Activated naive CD8-positive, alpha-beta T cell treated with anti-CD3 and anti-CD28 coated beads, Interleukin-2, amount 10 ng/mL, durations not matched to agents 7 days and 5 days (primary cell): Measurements from ENCODE around the gene KRT1. TPM values are rescaled to one million over a fixed set of nuclear protein-coding genes. Genes with fewer than 3 reads are reported as not detected.
"Not testable (repeated sequence)": the region's sequence is repeated elsewhere in the genome, so short reads cannot be mapped to it uniquely, and the experiment has no call there.

Experiments used
- ATAC-seq: fragments of 150-1000 bp; cut with Tn5 transposase; one replicate; pipeline ENCODE4 v1.10.0; 2021; ENCODE audit warnings: low read depth, moderate library complexity
- POLR2A ChIA-PET: fragments of 350-600 bp; sonication (Branson Sonifier 250); formaldehyde crosslinking; loops from one replicate; lab custom pipeline; 2021; ENCODE audit warnings: antibody characterized with exemption; lab: Charles Lee
- DNase-seq: peaks from one replicate; pipeline ENCODE4 v3.0.0; 2021
- H3K27ac Mint-ChIP-seq: one replicate; pipeline ENCODE4 v1.8.0; 2022; ENCODE audit warnings: mild to moderate bottlenecking, mixed read lengths
- H3K27me3 Mint-ChIP-seq: one replicate; pipeline ENCODE4 v1.8.0; 2022; ENCODE audit warnings: mild to moderate bottlenecking, moderate library complexity, mixed read lengths
- H3K36me3 Mint-ChIP-seq: one replicate; pipeline ENCODE4 v1.8.0; 2021; ENCODE audit warnings: mild to moderate bottlenecking, mixed read lengths
- H3K4me1 Mint-ChIP-seq: one replicate; pipeline ENCODE4 v1.8.0; 2021; ENCODE audit warnings: mixed read lengths
- H3K4me3 Mint-ChIP-seq: one replicate; pipeline ENCODE4 v1.8.0; 2022; ENCODE audit warnings: mild to moderate bottlenecking, moderate library complexity, mixed read lengths
- H3K9me3 Mint-ChIP-seq: one replicate; pipeline ENCODE4 v1.8.0; 2021; ENCODE audit warnings: mixed read lengths
- total RNA-seq, 2 experiments: library from RNA; stranded (reverse); gene quantifications; one replicate each; pipeline ENCODE4 v1.2.3, GENCODE V29; 2021

The KRT1 gene
- total RNA-seq, 2 experiments from 2014 or later: not detected

GRCh38 chr12:52712122-52712521 is 31.9 kb upstream of the KRT1 start:
- ATAC-seq, DNase-seq, H3K4me1 Mint-ChIP-seq, POLR2A ChIA-PET, H3K27ac Mint-ChIP-seq, H3K4me3 Mint-ChIP-seq, H3K36me3 Mint-ChIP-seq, H3K9me3 Mint-ChIP-seq: not testable (repeated sequence)
- H3K27me3 Mint-ChIP-seq: peaks cover 47% of the 10 kb centered on the region

GRCh38 chr12:52710730-52711129 is 30.5 kb upstream of the KRT1 start:
- Mint-ChIP-seq H3K36me3 (no peaks in the 10 kb centered on the region), H3K4me3 (no peak overlapping the region), H3K4me1 (peaks cover 7% of the 10 kb centered on the region), H3K9me3 (peaks cover 1% of the 10 kb centered on the region), H3K27ac (no peak overlapping the region), H3K27me3 (peaks cover 34% of the 10 kb centered on the region)
- POLR2A ChIA-PET: no interaction called here
- ATAC-seq (no peak), DNase-seq (no peak)

- Mint-ChIP-seq H3K4me1 (peaks cover 1% of the 10 kb centered on the region), H3K36me3 (no peaks in the 10 kb centered on the region), H3K4me3 (no peak overlapping the region), H3K27me3 (peaks cover 13% of the 10 kb centered on the region), H3K27ac (no peak overlapping the region), H3K9me3 (peaks cover 1% of the 10 kb centered on the region)
- DNase-seq: no peak
- POLR2A ChIA-PET: no interaction called here
- ATAC-seq: no peak
These were observed 27.8 kb upstream of the KRT1 start for GRCh38 chr12:52708010-52708409.

GRCh38 chr12:52704464-52704863 is 24.3 kb upstream of the KRT1 start:
- ATAC-seq: no peak
- H3K4me3 Mint-ChIP-seq: no peak overlapping the region
- no peak for DNase-seq
- no peaks in the 10 kb centered on the region for H3K9me3 Mint-ChIP-seq
- H3K36me3 Mint-ChIP-seq: no peaks in the 10 kb centered on the region
- peaks cover 1% of the 10 kb centered on the region for H3K4me1 Mint-ChIP-seq
- H3K27ac Mint-ChIP-seq: no peak overlapping the region
- POLR2A ChIA-PET: no interaction called here
- H3K27me3 Mint-ChIP-seq: peaks cover 6% of the 10 kb centered on the region

- POLR2A ChIA-PET: no interaction called here
- Mint-ChIP-seq H3K4me1 (peaks cover 1% of the 10 kb centered on the region), H3K9me3 (no peaks in the 10 kb centered on the region), H3K27ac (no peak overlapping the region), H3K4me3 (no peak overlapping the region), H3K36me3 (no peaks in the 10 kb centered on the region), H3K27me3 (peaks cover 6% of the 10 kb centered on the region)
- DNase-seq (no peak), ATAC-seq (no peak)
These were observed 23.7 kb upstream of the KRT1 start for GRCh38 chr12:52703878-52704277.

GRCh38 chr12:52703424-52703823 is 23.2 kb upstream of the KRT1 start, which contains the start of gene KRT77:
KRT77 (minus strand) TSS chr12:52703524; CDS start chr12:52703434, 90 bp downstream.
- Mint-ChIP-seq H3K36me3 (no peaks in the 10 kb centered on the region), H3K9me3 (no peaks in the 10 kb centered on the region), H3K4me1 (peaks cover 1% of the 10 kb centered on the region), H3K4me3 (no peak within 1 kb of the TSS), H3K27ac (no peak within 1 kb of the TSS), H3K27me3 (peaks cover 6% of the 10 kb centered on the region)
- ATAC-seq (no peak), DNase-seq (no peak)
- POLR2A ChIA-PET: no interaction called here

GRCh38 chr12:52702338-52702737 is 22.1 kb upstream of the KRT1 start:
- Mint-ChIP-seq H3K4me1 (peaks cover 1% of the 10 kb centered on the region), H3K9me3 (no peaks in the 10 kb centered on the region), H3K4me3 (no peak overlapping the region), H3K27ac (no peak overlapping the region), H3K27me3 (peaks cover 10% of the 10 kb centered on the region), H3K36me3 (no peaks in the 10 kb centered on the region)
- POLR2A ChIA-PET: no interaction called here
- ATAC-seq (no peak), DNase-seq (no peak)

GRCh38 chr12:52701281-52701680 is 21.1 kb upstream of the KRT1 start:
- Mint-ChIP-seq H3K36me3 (no peaks in the 10 kb centered on the region), H3K27ac (no peak overlapping the region), H3K27me3 (peaks cover 10% of the 10 kb centered on the region), H3K4me3 (no peak overlapping the region), H3K9me3 (no peaks in the 10 kb centered on the region), H3K4me1 (peaks cover 1% of the 10 kb centered on the region)
- DNase-seq: no peak
- POLR2A ChIA-PET: no interaction called here
- ATAC-seq: no peak

GRCh38 chr12:52699960-52700359 is 19.8 kb upstream of the KRT1 start:
- peaks cover 15% of the 10 kb centered on the region for H3K27me3 Mint-ChIP-seq
- H3K9me3 Mint-ChIP-seq: no peaks in the 10 kb centered on the region

GRCh38 chr12:52699373-52699772 is 19.2 kb upstream of the KRT1 start:
- Mint-ChIP-seq H3K9me3 (no peaks in the 10 kb centered on the region), H3K27me3 (peaks cover 20% of the 10 kb centered on the region), H3K27ac (no peak overlapping the region), H3K4me3 (no peak overlapping the region), H3K4me1 (peaks cover 1% of the 10 kb centered on the region), H3K36me3 (no peaks in the 10 kb centered on the region)
- ATAC-seq: no peak
- DNase-seq: no peak
- POLR2A ChIA-PET: no interaction called here

More at GRCh38 chr12:52699960-52700359, 19.8 kb upstream of the KRT1 start:
- Mint-ChIP-seq H3K27ac (no peak overlapping the region), H3K4me1 (peaks cover 1% of the 10 kb centered on the region), H3K36me3 (no peaks in the 10 kb centered on the region), H3K4me3 (no peak overlapping the region)
- POLR2A ChIA-PET: no interaction called here
- ATAC-seq (no peak), DNase-seq (no peak)

- ATAC-seq (no peak), DNase-seq (no peak)
- Mint-ChIP-seq H3K9me3 (no peaks in the 10 kb centered on the region), H3K4me1 (peaks cover under 1% of the 10 kb centered on the region), H3K27ac (no peak overlapping the region), H3K4me3 (no peak overlapping the region), H3K36me3 (no peaks in the 10 kb centered on the region), H3K27me3 (peaks cover 20% of the 10 kb centered on the region)
- POLR2A ChIA-PET: no interaction called here
These were observed 18.6 kb upstream of the KRT1 start for GRCh38 chr12:52698651-52699340.

- ATAC-seq (no peak), DNase-seq (no peak)
- Mint-ChIP-seq H3K4me1 (peaks cover 2% of the 10 kb centered on the region), H3K4me3 (no peak overlapping the region), H3K27me3 (peaks cover 25% of the 10 kb centered on the region), H3K9me3 (no peaks in the 10 kb centered on the region), H3K27ac (no peak overlapping the region), H3K36me3 (no peaks in the 10 kb centered on the region)
- POLR2A ChIA-PET: no interaction called here
These were observed 16.9 kb upstream of the KRT1 start for GRCh38 chr12:52697058-52697582.

- Mint-ChIP-seq H3K4me1 (peaks cover 4% of the 10 kb centered on the region), H3K27me3 (peaks cover 29% of the 10 kb centered on the region), H3K9me3 (no peaks in the 10 kb centered on the region), H3K27ac (no peak overlapping the region), H3K4me3 (no peak overlapping the region), H3K36me3 (no peaks in the 10 kb centered on the region)
- no peak for DNase-seq
- no peak for ATAC-seq
- POLR2A ChIA-PET: no interaction called here
These were observed 16.4 kb upstream of the KRT1 start for GRCh38 chr12:52696588-52696987.

- no peak for ATAC-seq
- Mint-ChIP-seq H3K4me1 (peaks cover 11% of the 10 kb centered on the region), H3K27ac (no peak overlapping the region), H3K27me3 (peaks cover 41% of the 10 kb centered on the region), H3K4me3 (no peak overlapping the region), H3K36me3 (no peaks in the 10 kb centered on the region), H3K9me3 (no peaks in the 10 kb centered on the region)
- POLR2A ChIA-PET: no interaction called here
- no peak for DNase-seq
These were observed 14.8 kb upstream of the KRT1 start for GRCh38 chr12:52695039-52695438.
